Kasumi-1 (cell line): Measurements from ENCODE around the gene ARHGEF40.
"Not testable (repeated sequence)": the region's sequence is repeated elsewhere in the genome, so short reads cannot be mapped to it uniquely, and the experiment has no call there.

Experiments
- DNase-seq, 2 experiments: peaks; one replicate each; lab custom pipeline; 2025; lab: John Stamatoyannopoulos, UW

The ARHGEF40 gene

GRCh38 chr14:21039585-21040369 is 30.3 kb upstream of the ARHGEF40 start:
- peak; percentile 78 to 85 for DNase-seq

GRCh38 chr14:21040370-21040925 is 29.7 kb upstream of the ARHGEF40 start:
- no peak for DNase-seq

GRCh38 chr14:21040941-21041340 is 29.2 kb upstream of the ARHGEF40 start:
- not testable (repeated sequence) for DNase-seq

GRCh38 chr14:21041676-21042433 is 28.2 kb upstream of the ARHGEF40 start, which contains the start of gene RNASE7:
TSS of gene RNASE7 (plus strand) at chr14:21042362. CDS start at chr14:21042993, 631 bp downstream.
- no peak for DNase-seq

DNA sequence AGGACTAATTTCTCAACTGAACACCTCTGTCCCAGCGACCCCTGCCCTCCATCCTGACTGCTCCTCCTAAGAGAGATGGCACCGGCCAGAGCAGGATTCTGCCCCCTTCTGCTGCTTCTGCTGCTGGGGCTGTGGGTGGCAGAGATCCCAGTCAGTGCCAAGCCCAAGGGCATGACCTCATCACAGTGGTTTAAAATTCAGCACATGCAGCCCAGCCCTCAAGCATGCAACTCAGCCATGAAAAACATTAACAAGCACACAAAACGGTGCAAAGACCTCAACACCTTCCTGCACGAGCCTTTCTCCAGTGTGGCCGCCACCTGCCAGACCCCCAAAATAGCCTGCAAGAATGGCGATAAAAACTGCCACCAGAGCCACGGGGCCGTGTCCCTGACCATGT is 27.2 kb upstream of the ARHGEF40 start:
- DNase-seq: no peak

DNA sequence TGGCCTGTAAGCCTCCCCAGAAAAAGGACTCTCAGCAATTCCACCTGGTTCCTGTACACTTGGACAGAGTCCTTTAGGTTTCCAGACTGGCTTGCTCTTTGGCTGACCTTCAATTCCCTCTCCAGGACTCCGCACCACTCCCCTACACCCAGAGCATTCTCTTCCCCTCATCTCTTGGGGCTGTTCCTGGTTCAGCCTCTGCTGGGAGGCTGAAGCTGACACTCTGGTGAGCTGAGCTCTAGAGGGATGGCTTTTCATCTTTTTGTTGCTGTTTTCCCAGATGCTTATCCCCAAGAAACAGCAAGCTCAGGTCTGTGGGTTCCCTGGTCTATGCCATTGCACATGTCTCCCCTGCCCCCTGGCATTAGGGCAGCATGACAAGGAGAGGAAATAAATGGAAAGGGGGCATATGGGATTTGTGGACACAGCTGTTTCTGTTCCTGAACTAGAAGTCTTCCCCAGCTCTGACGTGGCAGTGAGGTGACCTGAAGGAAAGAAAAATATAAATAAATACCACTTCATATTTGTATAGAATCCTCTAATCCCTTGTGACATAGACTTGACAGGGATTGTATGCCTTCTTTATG is 26.6 kb upstream of the ARHGEF40 start:
- DNase-seq: no peak

- peak; percentile 82 to 86 for DNase-seq
Observed at GRCh38 chr14:21043974-21044618, 26.0 kb upstream of the ARHGEF40 start.

GRCh38 chr14:21047378-21047781 is 22.7 kb upstream of the ARHGEF40 start:
- DNase-seq: no peak

DNA sequence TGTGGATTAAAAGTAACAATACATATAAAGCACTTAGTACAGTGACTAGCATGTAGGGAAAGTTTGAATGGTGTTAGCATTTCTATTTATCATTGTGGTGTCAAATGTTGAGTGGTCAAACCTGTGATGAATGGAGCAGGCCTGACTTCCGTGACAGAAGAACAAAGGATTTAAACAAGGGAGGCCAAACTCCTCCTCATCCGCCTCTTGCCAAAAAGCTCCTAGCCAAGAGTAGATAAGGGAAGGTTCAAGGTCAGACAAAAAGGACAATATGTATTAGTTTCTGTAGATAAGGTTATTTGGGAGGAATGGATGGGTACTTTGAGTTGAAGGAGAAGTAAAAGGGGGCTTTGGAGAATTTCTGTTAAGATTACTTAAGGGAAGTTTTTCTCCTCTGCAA is 21.5 kb upstream of the ARHGEF40 start:
- no peak for DNase-seq

GRCh38 chr14:21049271-21049673 is 20.8 kb upstream of the ARHGEF40 start:
- DNase-seq: no peak

- DNase-seq: no peak
Observed at GRCh38 chr14:21050597-21050996, 19.5 kb upstream of the ARHGEF40 start.

GRCh38 chr14:21053184-21054122 is 16.7 kb upstream of the ARHGEF40 start:
- DNase-seq: no peak

DNA sequence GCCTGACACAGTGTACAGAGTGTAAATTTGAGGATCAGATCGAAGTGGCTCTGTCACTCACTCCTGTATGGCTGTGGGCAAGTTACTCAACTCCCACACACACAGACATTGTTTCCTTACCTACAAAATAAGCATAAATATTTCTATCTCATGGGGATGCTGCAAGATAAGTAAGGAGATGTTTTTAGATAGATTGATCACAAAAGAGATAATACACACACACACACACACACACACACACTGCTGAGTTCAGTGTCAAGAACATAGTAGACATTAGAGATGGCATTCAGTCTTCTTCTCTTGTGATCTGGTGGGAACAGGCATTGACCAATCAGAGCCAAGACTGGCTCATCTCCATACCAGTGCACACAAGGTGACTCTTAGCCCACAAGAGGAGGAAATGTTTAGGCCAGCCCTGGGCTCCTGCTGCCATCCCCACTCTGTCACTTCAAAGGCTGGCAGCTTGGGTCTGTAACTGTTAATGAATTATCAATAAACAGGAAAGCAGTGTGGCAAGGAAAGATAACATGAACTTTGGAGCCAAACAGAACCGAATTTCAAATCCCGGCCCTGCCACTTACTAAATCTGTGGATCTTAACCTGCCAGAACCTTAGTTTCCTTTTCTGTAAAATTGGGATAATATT is 15.9 kb upstream of the ARHGEF40 start:
- DNase-seq: no peak

DNA sequence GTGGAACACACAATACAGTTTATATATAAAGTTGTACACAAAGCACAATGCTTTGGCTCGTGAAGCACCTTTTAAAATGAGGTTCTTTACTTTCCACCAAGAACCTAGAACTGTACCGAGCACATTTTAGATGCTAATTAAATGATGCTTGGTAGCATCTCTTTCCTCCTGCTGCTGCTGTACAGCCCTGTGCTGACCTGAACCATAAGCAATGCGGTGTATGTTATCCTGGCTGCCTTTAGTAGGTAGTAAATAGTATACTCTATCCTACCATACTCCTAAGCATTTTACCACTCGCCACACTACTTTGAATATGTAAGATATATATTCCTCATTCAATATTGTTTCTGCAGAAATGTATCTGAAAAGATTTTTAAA is 15.3 kb upstream of the ARHGEF40 start:
- DNase-seq: no peak

DNA sequence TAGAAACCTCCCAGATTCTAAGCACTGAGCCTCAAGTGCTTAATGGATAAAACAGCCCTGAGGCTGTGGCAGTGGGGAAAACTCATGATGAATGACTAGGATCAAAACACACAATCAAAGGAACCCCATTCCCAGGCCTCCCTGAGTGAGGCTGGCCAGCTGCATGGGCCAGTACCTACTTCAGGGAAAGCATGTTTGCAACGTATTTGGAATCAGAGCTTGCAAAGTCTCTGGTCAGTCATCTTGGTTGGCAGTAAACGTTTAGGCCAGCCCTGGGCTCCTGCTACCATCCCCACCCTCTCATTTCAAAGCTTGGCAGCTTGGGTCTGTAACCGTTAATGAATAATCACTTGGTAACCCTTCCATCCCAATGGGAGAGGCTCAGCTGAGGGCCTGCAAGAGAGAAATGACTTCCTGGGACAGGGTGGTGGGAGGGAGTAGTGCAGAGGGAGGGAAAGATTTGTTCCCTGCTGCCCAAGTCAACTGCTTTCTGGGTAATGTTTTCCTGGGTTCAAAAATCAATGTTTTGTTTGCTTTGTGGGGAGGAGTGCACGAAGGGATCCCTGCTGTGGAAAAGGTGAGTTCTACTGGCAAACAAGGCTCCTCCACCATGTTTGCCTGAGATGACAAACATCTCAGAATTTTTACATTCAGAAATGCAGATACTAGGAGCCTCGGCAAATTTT is 14.5 kb upstream of the ARHGEF40 start:
- DNase-seq: no peak

- DNase-seq: peak in 1 of 2 experiments; percentile 30
Observed at GRCh38 chr14:21056520-21057163, 13.5 kb upstream of the ARHGEF40 start.

- DNase-seq: no peak
Observed at GRCh38 chr14:21057803-21058675, 12.1 kb upstream of the ARHGEF40 start, which contains the start of gene RNASE8. TSS of gene RNASE8 (plus strand) at chr14:21057822. CDS start at chr14:21057893, 71 bp downstream.

GRCh38 chr14:21058903-21059302 is 11.2 kb upstream of the ARHGEF40 start:
- no peak for DNase-seq
